Erythroblast (primary cell): ENCODE data around the gene ACTN4.

Experiments
- DNase-seq, 2 experiments: peaks; one replicate each; lab custom pipeline; 2025; lab: John Stamatoyannopoulos, UW
- GATA1 ChIP-seq: IDR thresholded peaks from 2 replicates; pipeline ENCODE4 v1.6.1; 2011; ENCODE audit warnings: low read depth, mild to moderate bottlenecking, control low read depth, low read length, moderate library complexity
- POLR2A ChIP-seq: IDR thresholded peaks from 2 replicates; pipeline ENCODE4 v1.6.1; 2011; ENCODE audit warnings: mild to moderate bottlenecking, low read length

Gene ACTN4

GRCh38 chr19:38695317-38695683 is 47.9 kb downstream of the ACTN4 start:
- TF ChIP-seq GATA1 (no peak), POLR2A (no peak)
- DNase-seq, result no peak

GRCh38 chr19:38695832-38696728 is 48.6 kb downstream of the ACTN4 start:
- no peak for TF ChIP-seq GATA1
- DNase-seq, result no peak

- TF ChIP-seq POLR2A (no peak), GATA1 (no peak)
- DNase-seq, result no peak
Observed at GRCh38 chr19:38696729-38697055, 49.2 kb downstream of the ACTN4 start.

GRCh38 chr19:38697197-38697596 is 49.7 kb downstream of the ACTN4 start:
- no peak for TF ChIP-seq GATA1
- no peak for TF ChIP-seq POLR2A
- DNase-seq, result no peak

GRCh38 chr19:38697641-38698071 is 50.2 kb downstream of the ACTN4 start:
- no peak for DNase-seq

GRCh38 chr19:38698225-38699026 is 51.0 kb downstream of the ACTN4 start:
- TF ChIP-seq POLR2A (no peak), GATA1 (no peak)
- DNase-seq, result no peak

More at GRCh38 chr19:38697641-38698071, 50.2 kb downstream of the ACTN4 start:
- TF ChIP-seq POLR2A (no peak), GATA1 (no peak)

GRCh38 chr19:38699027-38699346 is 51.5 kb downstream of the ACTN4 start:
- DNase-seq, result no peak

GRCh38 chr19:38699647-38700349 is 52.3 kb downstream of the ACTN4 start:
- DNase-seq, result no peak
- TF ChIP-seq GATA1 (no peak), POLR2A (no peak)

More at GRCh38 chr19:38699027-38699346, 51.5 kb downstream of the ACTN4 start:
- TF ChIP-seq GATA1 (no peak), POLR2A (no peak)

- DNase-seq, result no peak
- TF ChIP-seq GATA1 (no peak), POLR2A (no peak)
Observed at GRCh38 chr19:38700350-38700901, 53.0 kb downstream of the ACTN4 start.

- no peak for DNase-seq
- TF ChIP-seq POLR2A, result no peak
- TF ChIP-seq GATA1, result no peak
Observed at GRCh38 chr19:38700902-38701454, 53.5 kb downstream of the ACTN4 start.

- no peak for TF ChIP-seq POLR2A
- TF ChIP-seq GATA1, result no peak
- DNase-seq, result no peak
Observed at GRCh38 chr19:38701455-38702063, 54.1 kb downstream of the ACTN4 start.

- TF ChIP-seq POLR2A (no peak), GATA1 (no peak)
- DNase-seq, result no peak
Observed at GRCh38 chr19:38702278-38702677, 54.8 kb downstream of the ACTN4 start.

- TF ChIP-seq POLR2A (no peak), GATA1 (no peak)
- no peak for DNase-seq
Observed at GRCh38 chr19:38703509-38703908, 56.1 kb downstream of the ACTN4 start.

- DNase-seq, result no peak
- TF ChIP-seq GATA1 (no peak), POLR2A (no peak)
Observed at GRCh38 chr19:38704488-38705026, 57.1 kb downstream of the ACTN4 start.
